Retinal pigment epithelial cell (primary cell): ENCODE results near the gene THSD8.
"Not testable (repeated sequence)": the region's sequence is repeated elsewhere in the genome, so short reads cannot be mapped to it uniquely, and the experiment has no call there.

Source experiments
- DNase-seq: peaks from one replicate; pipeline ENCODE4 v3.0.0-alpha.2; 2010; ENCODE audit warnings: low read depth
- H3K4me3 ChIP-seq: 2 replicates; pipeline ENCODE4 v1.5.1; 2011; ENCODE audit warnings: mild to moderate bottlenecking, low read length, control low read depth, moderate library complexity
- TF ChIP-seq, protein P1 (sequence below): conservative IDR thresholded peaks from 2 replicates; pipeline ENCODE4 v1.5.1; 2011; ENCODE audit warnings: low read depth, low read length, control low read depth, inconsistent platforms

THSD8 gene

DNA sequence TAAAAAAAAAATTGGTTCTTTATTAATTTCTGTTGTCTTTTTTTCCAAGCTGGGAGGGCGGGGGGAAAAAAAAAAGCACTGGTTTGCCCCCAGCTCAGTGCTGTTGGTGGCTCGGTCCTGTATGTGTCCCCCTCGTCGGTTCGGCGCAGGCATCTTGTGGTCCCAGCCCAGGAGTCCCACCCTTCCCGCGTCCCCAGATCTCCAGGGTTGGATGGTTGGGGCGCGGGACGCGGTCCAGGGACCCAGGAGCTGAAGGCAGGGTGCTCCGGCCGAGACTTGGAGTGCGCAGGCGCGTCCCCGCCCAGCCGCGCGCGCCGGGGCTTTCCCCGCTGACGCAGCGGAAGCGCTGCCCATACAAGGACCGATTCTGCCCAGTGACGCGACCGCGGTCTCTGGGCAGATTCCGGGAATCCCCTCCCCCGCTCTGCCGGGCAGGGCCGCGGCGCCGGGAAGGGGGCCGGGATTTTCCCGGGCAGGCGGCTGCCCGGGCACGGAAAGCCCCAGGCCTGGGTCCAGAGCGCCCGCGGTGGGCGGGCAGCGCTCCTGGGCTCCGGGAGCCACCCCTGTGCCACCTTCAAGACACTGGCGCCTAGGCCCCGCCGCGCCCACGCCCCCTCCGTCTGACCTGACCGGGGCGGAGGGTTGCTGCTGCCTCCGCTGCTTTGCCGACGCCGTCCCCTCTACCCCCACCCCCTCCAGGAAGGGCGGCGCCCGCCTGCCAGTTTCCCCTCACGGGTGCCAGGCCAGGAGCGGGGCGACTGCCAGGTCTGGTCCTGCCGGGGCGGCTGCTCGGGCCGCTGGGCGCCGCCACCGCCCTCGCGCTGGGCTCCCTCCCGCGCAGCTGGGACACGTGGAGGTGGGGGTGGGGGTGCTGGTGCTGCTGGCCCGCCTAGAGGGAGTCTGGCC lies 8.3 kb upstream of the THSD8 start:
- peak; percentile 75 for DNase-seq
- TF ChIP-seq, protein P1, sequence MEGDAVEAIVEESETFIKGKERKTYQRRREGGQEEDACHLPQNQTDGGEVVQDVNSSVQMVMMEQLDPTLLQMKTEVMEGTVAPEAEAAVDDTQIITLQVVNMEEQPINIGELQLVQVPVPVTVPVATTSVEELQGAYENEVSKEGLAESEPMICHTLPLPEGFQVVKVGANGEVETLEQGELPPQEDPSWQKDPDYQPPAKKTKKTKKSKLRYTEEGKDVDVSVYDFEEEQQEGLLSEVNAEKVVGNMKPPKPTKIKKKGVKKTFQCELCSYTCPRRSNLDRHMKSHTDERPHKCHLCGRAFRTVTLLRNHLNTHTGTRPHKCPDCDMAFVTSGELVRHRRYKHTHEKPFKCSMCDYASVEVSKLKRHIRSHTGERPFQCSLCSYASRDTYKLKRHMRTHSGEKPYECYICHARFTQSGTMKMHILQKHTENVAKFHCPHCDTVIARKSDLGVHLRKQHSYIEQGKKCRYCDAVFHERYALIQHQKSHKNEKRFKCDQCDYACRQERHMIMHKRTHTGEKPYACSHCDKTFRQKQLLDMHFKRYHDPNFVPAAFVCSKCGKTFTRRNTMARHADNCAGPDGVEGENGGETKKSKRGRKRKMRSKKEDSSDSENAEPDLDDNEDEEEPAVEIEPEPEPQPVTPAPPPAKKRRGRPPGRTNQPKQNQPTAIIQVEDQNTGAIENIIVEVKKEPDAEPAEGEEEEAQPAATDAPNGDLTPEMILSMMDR: no peak
- H3K4me3 ChIP-seq: peak overlapping the region; percentile 76

DNA sequence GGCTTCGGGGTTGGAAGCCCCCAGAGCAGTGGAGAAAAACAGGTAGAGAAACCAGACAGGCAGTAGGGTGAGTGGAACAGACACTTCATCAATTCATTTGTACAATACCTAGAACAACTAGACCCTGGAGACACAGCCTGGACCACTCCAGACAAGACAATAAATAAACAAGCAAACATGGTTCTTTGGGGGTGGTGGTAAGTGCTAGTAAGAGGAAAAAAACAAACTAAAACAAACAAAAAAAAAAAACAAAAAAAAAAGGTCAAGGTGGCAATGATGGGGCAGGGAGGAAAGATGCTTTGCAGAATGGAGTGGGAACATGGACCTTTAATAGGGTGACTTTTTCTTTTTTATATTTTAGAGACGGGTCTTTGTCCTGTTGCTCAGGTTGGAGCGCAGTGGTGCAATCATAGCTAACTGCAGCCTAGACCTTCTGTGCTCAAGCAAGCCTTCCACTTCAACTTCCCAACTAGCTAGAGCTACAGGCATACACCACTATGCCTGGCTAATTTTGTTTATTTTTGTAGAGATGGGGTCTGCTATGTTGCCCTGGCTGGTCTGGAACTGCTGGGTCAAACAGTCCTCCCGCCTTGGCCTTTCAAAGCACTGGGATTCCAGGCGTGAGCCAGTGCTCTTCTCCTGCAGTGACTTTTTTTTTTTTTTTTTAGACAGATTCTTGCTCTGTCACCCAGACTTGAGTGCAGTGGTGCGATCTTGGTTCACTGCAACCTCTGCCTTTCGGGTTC lies 7.5 kb upstream of the THSD8 start:
- TF ChIP-seq, protein P1: no peak
- DNase-seq: no peak
- peak overlapping the region; percentile 76 for H3K4me3 ChIP-seq

DNA sequence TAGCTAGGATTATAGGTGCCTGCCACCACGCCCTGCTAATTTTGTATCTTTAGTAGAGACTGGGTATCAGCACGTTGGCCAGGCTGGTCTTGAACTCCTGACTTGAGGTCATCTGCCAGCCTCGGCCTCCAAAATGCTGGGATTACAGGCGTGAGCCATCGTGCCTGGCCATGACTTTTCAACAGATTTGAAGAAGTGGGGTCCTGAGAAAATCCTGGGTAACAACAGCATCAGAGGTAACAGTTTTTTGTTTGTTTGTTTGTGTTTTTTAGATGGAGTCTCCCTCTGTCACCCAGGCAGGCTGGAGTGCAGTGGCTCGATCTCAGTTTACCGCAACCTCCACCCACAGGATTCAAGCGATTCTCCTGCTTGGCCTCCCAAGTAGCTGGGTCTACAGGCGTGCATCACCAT lies 6.9 kb upstream of the THSD8 start:
- TF ChIP-seq, protein P1: no peak
- H3K4me3 ChIP-seq: no peak overlapping the region
- DNase-seq: no peak

DNA sequence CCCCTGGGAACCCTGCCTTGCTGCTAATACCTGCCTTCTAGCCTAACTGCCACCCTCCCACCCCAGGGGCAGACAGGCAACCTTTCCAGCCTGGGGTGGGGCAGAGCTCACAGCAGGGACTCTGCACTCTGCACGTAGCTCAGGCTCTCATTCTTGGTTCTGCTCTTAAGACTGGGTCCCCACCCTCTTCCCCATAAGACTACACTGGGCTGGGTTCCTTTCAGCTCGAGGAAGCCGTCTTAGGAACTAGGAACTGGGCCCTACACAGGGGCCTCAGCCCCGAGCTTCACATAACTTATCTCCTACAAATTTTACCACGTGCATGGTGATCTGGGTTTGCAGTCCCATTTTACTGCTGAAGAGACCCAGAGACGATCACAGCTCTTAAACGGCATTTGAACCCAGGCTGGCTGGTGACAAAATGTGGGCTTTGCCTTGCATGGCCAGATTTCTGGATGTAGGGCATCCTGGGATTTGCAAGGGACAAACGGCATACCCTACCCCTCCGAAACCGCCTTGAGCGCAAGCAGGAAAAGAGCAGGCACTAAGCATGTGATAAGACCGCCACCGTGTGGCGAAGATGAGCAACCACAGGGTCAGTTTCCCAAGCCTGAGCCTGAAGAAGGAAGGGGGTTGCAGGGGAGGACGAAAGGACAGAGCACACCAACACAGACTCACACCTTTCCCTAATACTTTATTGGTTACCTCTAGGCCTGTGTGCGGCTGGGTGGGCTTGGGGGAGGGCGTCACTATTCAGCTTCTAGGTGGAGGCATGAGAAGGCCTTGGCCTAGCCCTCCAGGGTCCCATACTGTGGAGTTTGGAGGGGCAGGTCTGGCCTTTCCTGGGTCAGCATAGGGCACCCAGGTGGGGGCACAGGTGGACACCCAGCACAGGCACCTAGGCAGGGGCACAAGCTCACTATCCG lies 5.5 kb upstream of the THSD8 start:
- TF ChIP-seq, protein P1: peak; percentile 94
- no peak for DNase-seq
- no peak overlapping the region for H3K4me3 ChIP-seq

DNA sequence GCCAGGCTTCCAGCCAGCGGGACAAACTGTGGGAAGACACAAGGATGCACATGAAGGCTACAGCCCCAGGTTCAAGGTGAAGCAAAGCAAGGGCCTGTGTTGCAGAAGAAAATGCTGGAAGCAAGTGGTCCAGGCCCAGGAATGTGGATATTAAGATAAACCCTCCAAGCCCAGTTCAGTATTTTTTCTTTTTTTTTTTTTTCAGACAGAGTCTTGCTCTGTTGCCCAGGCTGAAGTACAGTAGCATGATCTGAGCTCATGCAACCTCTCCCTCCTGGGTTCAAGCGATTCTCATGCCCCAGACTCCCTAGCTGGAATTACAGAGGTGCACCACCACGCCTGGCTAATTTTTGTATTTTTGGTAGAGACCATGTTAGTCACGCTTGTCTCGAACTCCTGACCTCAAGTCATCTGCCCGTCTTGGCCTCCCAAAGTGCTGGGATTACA lies 4.7 kb upstream of the THSD8 start:
- TF ChIP-seq, protein P1: no peak
- no peak overlapping the region for H3K4me3 ChIP-seq
- DNase-seq: no peak

DNA sequence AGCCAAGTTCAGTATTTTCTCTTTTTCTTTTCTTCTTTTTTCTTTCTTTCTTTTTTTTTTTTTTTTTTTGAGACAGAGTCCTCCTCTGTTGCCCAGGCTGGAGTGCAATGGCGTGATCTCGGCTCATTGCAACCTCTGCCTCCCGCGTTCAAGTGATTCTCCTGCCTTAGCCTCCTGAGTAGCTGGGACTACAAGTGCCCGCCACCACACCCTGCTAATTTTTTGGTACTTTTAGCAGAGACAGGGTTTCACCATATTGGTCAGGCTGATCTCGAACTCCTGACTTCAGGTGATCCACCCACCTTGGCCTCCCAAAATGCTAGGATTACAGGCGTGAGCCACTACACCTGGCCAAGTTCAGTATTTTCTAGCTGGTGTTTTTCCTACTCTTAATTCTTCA lies 4.3 kb upstream of the THSD8 start:
- H3K4me3 ChIP-seq, DNase-seq: not testable (repeated sequence)
